Neuronal stem cell (in vitro differentiated cells): Measurements from ENCODE around the gene ATG16L2.

Experiments
- DNase-seq: peaks from one replicate; pipeline ENCODE4 v3.0.0-alpha.2; 2013; ENCODE audit warnings: low spot score
- H2AFZ ChIP-seq: one replicate; pipeline ENCODE4 v1.6.1; 2013; ENCODE audit warnings: mild to moderate bottlenecking, low read length, inconsistent platforms
- H2AK5ac ChIP-seq: 2 replicates; pipeline ENCODE4 v1.6.1; 2013; ENCODE audit warnings: low read depth, mild to moderate bottlenecking, inconsistent platforms, low read length, moderate library complexity, mixed read lengths
- H2BK120ac ChIP-seq: 2 replicates; pipeline ENCODE4 v1.6.1; 2013; ENCODE audit warnings: low read depth, mild to moderate bottlenecking, inconsistent platforms, low read length, moderate library complexity, mixed read lengths
- H2BK12ac ChIP-seq: one replicate; pipeline ENCODE4 v1.6.1; 2013; ENCODE audit warnings: low read length, inconsistent platforms
- H2BK15ac ChIP-seq: 2 replicates; pipeline ENCODE4 v1.6.1; 2013; ENCODE audit warnings: mild to moderate bottlenecking, low read length, inconsistent platforms, mixed read lengths
- H2BK5ac ChIP-seq: one replicate; pipeline ENCODE4 v1.6.1; 2013; ENCODE audit warnings: inconsistent platforms, mild to moderate bottlenecking, low read length, moderate library complexity
- H3K14ac ChIP-seq: one replicate; pipeline ENCODE4 v1.6.1; 2013; ENCODE audit warnings: low read length, inconsistent platforms
- H3K18ac ChIP-seq: 2 replicates; pipeline ENCODE4 v1.6.1; 2013; ENCODE audit warnings: low read length, inconsistent platforms
- H3K23ac ChIP-seq: 2 replicates; pipeline ENCODE4 v1.6.1; 2013; ENCODE audit warnings: low read depth, mild to moderate bottlenecking, mixed read lengths, low read length, inconsistent platforms; ENCODE audit not compliant: poor library complexity
- H3K27ac ChIP-seq: replicated peaks from 3 replicates; pipeline ENCODE4 v1.5.1; 2013; ENCODE audit warnings: low read length, inconsistent platforms
- H3K27me3 ChIP-seq, 3 experiments: 2 replicates each; pipeline ENCODE4 v1.6.1; 2013; ENCODE audit warnings: low read length in 3 of 3, mild to moderate bottlenecking in 2 of 3, inconsistent platforms in 1 of 3, low read depth in 1 of 3, mixed read lengths in 1 of 3, moderate library complexity in 1 of 3; ENCODE audit not compliant: control insufficient read depth in 3 of 3, insufficient read depth in 3 of 3
- H3K36me3 ChIP-seq, 2 donors: replicated peaks in 1 of 2; 2 replicates each; pipeline ENCODE4 v1.6.1; 2013; ENCODE audit warnings: low read length in 2 of 2; ENCODE audit not compliant: control insufficient read depth in 2 of 2, insufficient read depth in 2 of 2
- H3K4ac ChIP-seq: 2 replicates; pipeline ENCODE4 v1.6.1; 2013; ENCODE audit warnings: inconsistent platforms, mild to moderate bottlenecking, low read length, moderate library complexity
- H3K4me1 ChIP-seq, 2 donors: 1 replicate in 1 of 2; 2 replicates in 1 of 2; pipeline ENCODE4 v1.6.1; 2013; ENCODE audit warnings: low read length in 2 of 2, low read depth in 1 of 2; ENCODE audit not compliant: control insufficient read depth in 2 of 2, insufficient read depth in 1 of 2
- H3K4me2 ChIP-seq: one replicate; pipeline ENCODE4 v1.6.1; 2013; ENCODE audit warnings: mild to moderate bottlenecking, low read length, inconsistent platforms; ENCODE audit not compliant: insufficient read depth, poor library complexity, severe bottlenecking
- H3K4me3 ChIP-seq, 2 donors: 2 replicates each; pipeline ENCODE4 v1.5.1; 2013; ENCODE audit warnings: low read length in 2 of 2, mild to moderate bottlenecking in 2 of 2, inconsistent platforms in 1 of 2, moderate library complexity in 1 of 2
- H3K79me1 ChIP-seq: one replicate; pipeline ENCODE4 v1.6.1; 2013; ENCODE audit warnings: low read depth, mild to moderate bottlenecking, inconsistent platforms, low read length, moderate library complexity
- H3K9ac ChIP-seq: one replicate; pipeline ENCODE4 v1.6.1; 2013; ENCODE audit warnings: mild to moderate bottlenecking, low read depth, low read length, inconsistent platforms; ENCODE audit not compliant: poor library complexity
- H3K9me3 ChIP-seq, 2 donors: replicated peaks in 1 of 2; 2 replicates each; pipeline versions ENCODE3 to v1.6.1; 2013; ENCODE audit warnings: low read length in 2 of 2, mild to moderate bottlenecking in 2 of 2, inconsistent platforms in 1 of 2, low read depth in 1 of 2, mixed read lengths in 1 of 2, moderate library complexity in 1 of 2; ENCODE audit not compliant: control insufficient read depth in 2 of 2, insufficient read depth in 1 of 2
- H4K8ac ChIP-seq: one replicate; pipeline ENCODE4 v1.6.1; 2013; ENCODE audit warnings: low read depth, mild to moderate bottlenecking, inconsistent platforms, low read length, moderate library complexity
- H4K91ac ChIP-seq: one replicate; pipeline ENCODE4 v1.6.1; 2013; ENCODE audit warnings: low read length, low read depth, mild to moderate bottlenecking, inconsistent platforms; ENCODE audit not compliant: poor library complexity
- WGBS, 2 donors: extraction: QIAGEN DNeasy Blood & Tissue Kit; methylation state at CpG; one replicate each; pipeline ENCODE4 v1.1.7; 2013; ENCODE audit warnings: missing lambda C conversion rate in 2 of 2, mixed read lengths in 1 of 2; ENCODE audit not compliant: insufficient read length in 2 of 2, insufficient replicate concordance in 1 of 2; ENCODE audit errors: extremely low coverage in 2 of 2; 5-methylcytosine and 5-hydroxymethylcytosine counted together

Gene ATG16L2

GRCh38 chr11:72859126-72859525 lies 44.9 kb downstream of the ATG16L2 start:
- no peak overlapping the region for H2BK5ac ChIP-seq
- no peaks in the 10 kb centered on the region for H3K36me3 ChIP-seq
- no peaks in the 10 kb centered on the region for H3K9me3 ChIP-seq
- H3K79me1 ChIP-seq: no peaks in the 10 kb centered on the region
- DNase-seq: no peak
- H2BK120ac ChIP-seq: no peak overlapping the region
- no peak overlapping the region for H3K9ac ChIP-seq
- no peak overlapping the region for H3K4ac ChIP-seq
- H3K27ac ChIP-seq: no peak overlapping the region
- no peak overlapping the region for H3K4me2 ChIP-seq
- H3K27me3 ChIP-seq: no peaks in the 10 kb centered on the region
- no peak overlapping the region for H3K14ac ChIP-seq
- H2BK12ac ChIP-seq: no peak overlapping the region
- no peak overlapping the region for H2AFZ ChIP-seq
- no peak overlapping the region for H3K23ac ChIP-seq
- H3K18ac ChIP-seq: no peak overlapping the region
- WGBS, 2 donors: no CpG with 5 or more reads among the region's 3 CpGs
- H3K4me3 ChIP-seq: no peak overlapping the region
- H4K8ac ChIP-seq: no peak overlapping the region
- H2AK5ac ChIP-seq: no peak overlapping the region
- H3K4me1 ChIP-seq: no peaks in the 10 kb centered on the region
- H4K91ac ChIP-seq: no peak overlapping the region
- H2BK15ac ChIP-seq: no peak overlapping the region

- Histone ChIP-seq H3K4me2 (no peak overlapping the region), H4K91ac (no peak overlapping the region), H3K23ac (no peak overlapping the region), H3K9ac (no peak overlapping the region), H3K79me1 (no peaks in the 10 kb centered on the region), H3K4me3 (no peak overlapping the region), H3K27ac (no peak overlapping the region), H2BK12ac (no peak overlapping the region), H2BK5ac (no peak overlapping the region), H3K14ac (no peak overlapping the region), H3K4ac (no peak overlapping the region), H2BK15ac (no peak overlapping the region), H2AK5ac (no peak overlapping the region), H3K27me3 (no peaks in the 10 kb centered on the region), H4K8ac (no peak overlapping the region), H3K4me1 (no peaks in the 10 kb centered on the region), H2BK120ac (no peak overlapping the region), H3K36me3 (no peaks in the 10 kb centered on the region), H3K9me3 (no peaks in the 10 kb centered on the region), H3K18ac (no peak overlapping the region), H2AFZ (no peak overlapping the region)
- no CpG with 5 or more reads among the region's 4 CpGs for WGBS, 2 donors
- DNase-seq: no peak
Observed at GRCh38 chr11:72860010-72860409, 45.8 kb downstream of the ATG16L2 start.

GRCh38 chr11:72860592-72860991 lies 46.4 kb downstream of the ATG16L2 start:
- no peaks in the 10 kb centered on the region for H3K27me3 ChIP-seq
- no peak overlapping the region for H2AK5ac ChIP-seq
- H2BK120ac ChIP-seq: no peak overlapping the region
- no peak overlapping the region for H4K91ac ChIP-seq
- H3K4me3 ChIP-seq: no peak overlapping the region
- no peak overlapping the region for H3K23ac ChIP-seq
- H2BK5ac ChIP-seq: no peak overlapping the region
- no peak overlapping the region for H2AFZ ChIP-seq
- no CpG with 5 or more reads among the region's 4 CpGs for WGBS, 2 donors
- no peak overlapping the region for H3K18ac ChIP-seq
- no peak overlapping the region for H3K9ac ChIP-seq
- no peaks in the 10 kb centered on the region for H3K79me1 ChIP-seq
- no peak for DNase-seq
- H3K9me3 ChIP-seq: no peaks in the 10 kb centered on the region
- H2BK15ac ChIP-seq: no peak overlapping the region
- no peak overlapping the region for H4K8ac ChIP-seq
- no peaks in the 10 kb centered on the region for H3K4me1 ChIP-seq
- no peak overlapping the region for H3K27ac ChIP-seq
- no peak overlapping the region for H2BK12ac ChIP-seq
- no peaks in the 10 kb centered on the region for H3K36me3 ChIP-seq
- no peak overlapping the region for H3K14ac ChIP-seq
- H3K4ac ChIP-seq: no peak overlapping the region
- no peak overlapping the region for H3K4me2 ChIP-seq

GRCh38 chr11:72863091-72863490 lies 48.9 kb downstream of the ATG16L2 start:
- Histone ChIP-seq H2BK120ac (no peak overlapping the region), H2BK12ac (no peak overlapping the region), H3K79me1 (no peaks in the 10 kb centered on the region), H3K4me3 (no peak overlapping the region), H3K27ac (no peak overlapping the region), H4K91ac (no peak overlapping the region), H3K14ac (no peak overlapping the region), H3K18ac (no peak overlapping the region), H2AFZ (no peak overlapping the region), H2AK5ac (no peak overlapping the region), H3K4ac (no peak overlapping the region), H3K9me3 (no peaks in the 10 kb centered on the region), H3K4me2 (no peak overlapping the region), H3K27me3 (no peaks in the 10 kb centered on the region), H3K36me3 (peaks cover 1 to 17% of the 10 kb centered on the region in 2 donors), H2BK15ac (no peak overlapping the region), H3K4me1 (no peaks in the 10 kb centered on the region), H3K23ac (no peak overlapping the region), H2BK5ac (no peak overlapping the region), H4K8ac (no peak overlapping the region), H3K9ac (no peak overlapping the region)
- no CpG with 5 or more reads among the region's 1 CpG for WGBS, 2 donors
- no peak for DNase-seq
